Cardiac fibroblast (primary cell): Measurements from ENCODE around the gene SLCO2A1.
A peak's percentile ranks its signal among the peaks of the same experiment; 100 is the strongest.

Source experiments
- DNase-seq, 2 donors: peaks; one replicate each; pipeline versions ENCODE4 v3.0.0 to v3.0.0-alpha.2; 2010; ENCODE audit warnings: low read depth in 2 of 2
- H3K4me3 ChIP-seq, 2 donors: replicated peaks in 1 of 2; 1 replicate in 1 of 2; 2 replicates in 1 of 2; pipeline ENCODE4 v1.5.1; 2011; ENCODE audit warnings: low read depth in 2 of 2, low read length in 2 of 2, mild to moderate bottlenecking in 2 of 2, moderate library complexity in 1 of 2
- TF ChIP-seq, protein P1 (sequence below): IDR thresholded peaks from one replicate; pipeline ENCODE4 v1.5.1; 2011; ENCODE audit warnings: low read depth, mild to moderate bottlenecking, low read length, inconsistent platforms

SLCO2A1 gene

DNA sequence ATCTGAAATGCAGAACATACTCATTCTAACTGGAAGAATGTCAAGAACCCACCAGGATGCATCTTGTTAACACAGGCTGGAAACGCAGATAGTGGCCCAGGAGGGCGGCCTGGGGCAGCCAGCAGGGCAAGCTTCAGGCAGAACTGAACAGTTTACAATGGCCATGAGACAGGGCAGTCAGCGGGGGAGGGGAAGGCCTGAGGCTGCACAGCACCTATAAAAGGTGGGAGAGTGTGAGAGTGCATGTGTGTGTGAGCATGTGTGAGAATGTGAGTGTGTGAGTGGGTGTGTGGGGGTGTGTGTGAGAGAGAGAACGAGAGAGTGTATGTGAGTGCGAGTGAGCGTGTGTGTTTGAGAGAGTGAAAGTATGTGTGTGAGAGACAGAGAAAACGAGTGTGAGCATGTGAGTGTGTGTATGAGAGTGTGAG, 26.8 kb upstream of the SLCO2A1 start:
- peak in 1 of 2 donors; percentile 56 for DNase-seq
- no peak overlapping the region for H3K4me3 ChIP-seq
- TF ChIP-seq, protein P1, sequence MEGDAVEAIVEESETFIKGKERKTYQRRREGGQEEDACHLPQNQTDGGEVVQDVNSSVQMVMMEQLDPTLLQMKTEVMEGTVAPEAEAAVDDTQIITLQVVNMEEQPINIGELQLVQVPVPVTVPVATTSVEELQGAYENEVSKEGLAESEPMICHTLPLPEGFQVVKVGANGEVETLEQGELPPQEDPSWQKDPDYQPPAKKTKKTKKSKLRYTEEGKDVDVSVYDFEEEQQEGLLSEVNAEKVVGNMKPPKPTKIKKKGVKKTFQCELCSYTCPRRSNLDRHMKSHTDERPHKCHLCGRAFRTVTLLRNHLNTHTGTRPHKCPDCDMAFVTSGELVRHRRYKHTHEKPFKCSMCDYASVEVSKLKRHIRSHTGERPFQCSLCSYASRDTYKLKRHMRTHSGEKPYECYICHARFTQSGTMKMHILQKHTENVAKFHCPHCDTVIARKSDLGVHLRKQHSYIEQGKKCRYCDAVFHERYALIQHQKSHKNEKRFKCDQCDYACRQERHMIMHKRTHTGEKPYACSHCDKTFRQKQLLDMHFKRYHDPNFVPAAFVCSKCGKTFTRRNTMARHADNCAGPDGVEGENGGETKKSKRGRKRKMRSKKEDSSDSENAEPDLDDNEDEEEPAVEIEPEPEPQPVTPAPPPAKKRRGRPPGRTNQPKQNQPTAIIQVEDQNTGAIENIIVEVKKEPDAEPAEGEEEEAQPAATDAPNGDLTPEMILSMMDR: no peak

DNA sequence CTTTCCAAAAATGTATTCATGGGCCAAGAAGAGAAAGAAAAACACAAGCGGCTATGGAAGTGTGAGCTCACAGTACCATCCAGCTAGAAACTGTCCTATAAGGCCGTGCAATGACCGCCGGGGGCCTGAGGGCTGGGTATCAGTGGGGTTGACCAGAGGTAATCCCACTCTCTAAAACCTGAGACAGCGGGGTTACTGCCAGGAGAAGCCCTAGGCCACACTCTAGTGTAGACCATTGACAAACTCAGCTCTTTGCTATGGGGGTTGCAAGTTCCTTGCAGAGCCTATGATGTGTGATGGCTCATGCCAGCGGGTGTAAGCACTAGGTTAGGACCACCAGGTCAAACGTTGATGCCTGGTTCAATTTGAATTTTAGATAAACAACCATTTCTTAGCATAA, 25.9 kb upstream of the SLCO2A1 start:
- DNase-seq: no peak
- no peak overlapping the region for H3K4me3 ChIP-seq
- TF ChIP-seq, protein P1: no peak

DNA sequence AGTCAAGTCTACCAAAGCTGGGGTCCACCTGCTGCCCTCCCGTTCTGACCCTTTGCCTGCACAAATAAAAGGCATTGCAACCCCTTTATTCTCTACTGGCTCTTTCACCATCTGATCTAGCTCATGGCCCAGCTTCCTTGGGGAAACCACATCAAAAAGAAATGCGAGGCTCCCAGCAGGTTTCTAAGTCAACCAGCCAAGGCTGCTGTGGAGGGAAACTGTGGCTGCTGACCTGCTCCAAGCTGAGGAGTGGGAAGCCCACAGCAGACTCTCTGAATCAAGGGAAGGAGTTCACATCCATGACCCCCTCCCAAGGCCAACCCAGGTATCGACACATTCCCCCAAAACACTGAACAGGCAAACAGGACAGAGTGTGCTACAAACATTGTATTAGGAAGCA, 25.2 kb upstream of the SLCO2A1 start:
- DNase-seq: no peak
- TF ChIP-seq, protein P1: no peak

DNA sequence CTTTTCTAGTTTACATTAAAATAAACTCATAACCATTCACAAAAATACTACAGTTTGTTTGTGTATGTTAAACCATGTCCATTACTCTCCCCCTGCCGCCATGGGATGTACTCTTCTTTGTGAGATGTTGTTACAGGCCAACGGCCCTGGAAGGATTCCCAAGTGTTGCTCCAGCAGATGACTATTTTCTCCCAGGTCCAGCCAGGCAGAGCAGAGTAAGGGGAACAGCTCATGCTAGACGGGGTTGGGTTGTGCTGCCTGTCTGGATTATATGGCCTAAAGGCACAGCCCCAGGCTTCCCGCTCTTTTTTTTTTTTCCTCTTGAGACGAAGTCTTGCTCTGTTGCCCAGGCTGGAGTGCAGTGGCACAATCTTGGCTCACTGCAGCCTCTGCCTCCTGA, 24.5 kb upstream of the SLCO2A1 start:
- H3K4me3 ChIP-seq: no peak overlapping the region
- TF ChIP-seq, protein P1: no peak
- peak; percentile 44 to 65 for DNase-seq

More for the DNA sequence above, 25.2 kb upstream of the SLCO2A1 start:
- H3K4me3 ChIP-seq: no peak overlapping the region

DNA sequence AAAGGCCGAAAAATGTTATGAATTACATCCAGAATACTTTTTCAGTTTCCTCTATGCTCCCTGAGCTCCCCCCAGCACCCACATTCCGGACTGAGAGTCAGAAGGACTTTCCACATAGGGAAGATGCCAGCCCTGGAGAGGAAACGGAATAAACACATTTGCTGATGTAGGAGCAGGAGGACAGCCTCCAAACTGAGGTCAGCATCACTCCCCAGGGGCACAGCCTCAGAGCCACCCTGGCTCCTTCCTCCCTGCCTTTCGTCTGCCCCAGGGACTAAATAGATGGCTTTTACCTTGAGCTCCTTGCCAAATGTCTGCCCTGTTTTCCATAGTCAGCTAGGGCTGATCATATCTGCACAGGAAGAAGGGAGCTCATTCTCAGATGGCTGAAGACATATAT, 22.6 kb upstream of the SLCO2A1 start:
- peak in 1 of 2 donors; percentile 23 for DNase-seq
- H3K4me3 ChIP-seq: no peak overlapping the region
- TF ChIP-seq, protein P1: no peak

DNA sequence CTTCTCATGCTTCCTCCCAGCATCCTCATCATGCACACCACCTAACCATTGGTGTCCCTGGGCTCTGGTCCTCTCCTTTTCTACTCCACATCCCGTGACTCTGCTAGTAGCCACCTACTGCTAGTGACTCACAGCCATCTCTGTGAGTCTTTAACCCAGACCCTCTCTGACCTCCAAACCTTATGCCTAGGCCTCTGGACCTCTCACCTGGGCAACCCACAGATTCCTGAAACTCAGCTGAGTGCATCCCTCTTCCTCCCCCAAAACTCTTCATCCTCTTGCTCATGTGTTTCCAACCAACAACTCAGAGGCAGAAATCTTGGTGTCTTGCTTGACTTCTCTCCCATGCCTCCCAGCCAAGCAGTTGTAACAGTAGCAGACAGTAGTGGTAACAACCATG, 20.0 kb upstream of the SLCO2A1 start:
- TF ChIP-seq, protein P1: no peak

DNA sequence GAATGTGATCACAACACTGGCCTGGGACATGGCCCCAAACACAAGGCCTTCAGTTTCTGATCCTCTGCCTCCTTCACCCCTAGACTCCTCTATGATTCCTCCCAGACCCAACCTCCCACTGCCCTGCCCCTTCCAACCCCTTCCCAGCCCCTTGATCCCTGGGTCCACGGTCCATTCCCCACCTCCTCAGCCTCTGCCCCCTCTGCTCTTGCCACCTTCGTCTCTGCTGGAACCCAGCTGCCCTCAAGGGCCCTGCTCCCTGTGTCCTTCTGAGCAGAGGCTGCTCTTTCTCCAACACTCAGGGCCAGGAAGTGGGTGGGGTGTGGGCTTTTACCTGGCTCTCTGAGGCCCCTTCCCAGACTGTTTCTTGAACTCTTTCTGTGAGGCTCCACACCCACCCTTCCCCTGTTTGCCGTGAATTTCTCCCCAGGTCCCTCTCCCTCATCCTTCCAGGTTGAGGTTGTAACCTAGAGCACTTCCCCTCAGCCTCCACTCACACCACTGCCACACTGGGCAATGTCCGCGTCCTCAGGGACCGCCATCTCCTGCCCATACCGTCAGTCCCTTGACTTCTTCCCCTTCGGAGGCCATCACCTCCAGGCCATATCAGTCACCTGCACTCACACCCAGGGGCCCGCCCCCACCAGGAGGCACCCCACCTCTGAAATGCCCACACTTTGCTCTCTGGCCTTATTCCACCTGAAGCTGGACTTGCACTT, 18.7 kb upstream of the SLCO2A1 start:
- H3K4me3 ChIP-seq: no peak overlapping the region
- TF ChIP-seq, protein P1: no peak
- DNase-seq: no peak

More for the DNA sequence above, 20.0 kb upstream of the SLCO2A1 start:
- DNase-seq: no peak
- no peak overlapping the region for H3K4me3 ChIP-seq
